Measurements from ENCODE around the gene TRPV2. TPM values are rescaled to one million over a fixed set of nuclear protein-coding genes. Genes with fewer than 3 reads are reported as not detected.

Gene TRPV2
- total and polyA plus RNA-seq, 9 of the 15 experiments (the other 6 are each of a cell fraction or from before 2014, with no cell fraction given) = 10.0 to 97.5 (median 30.3) TPM

DNA sequence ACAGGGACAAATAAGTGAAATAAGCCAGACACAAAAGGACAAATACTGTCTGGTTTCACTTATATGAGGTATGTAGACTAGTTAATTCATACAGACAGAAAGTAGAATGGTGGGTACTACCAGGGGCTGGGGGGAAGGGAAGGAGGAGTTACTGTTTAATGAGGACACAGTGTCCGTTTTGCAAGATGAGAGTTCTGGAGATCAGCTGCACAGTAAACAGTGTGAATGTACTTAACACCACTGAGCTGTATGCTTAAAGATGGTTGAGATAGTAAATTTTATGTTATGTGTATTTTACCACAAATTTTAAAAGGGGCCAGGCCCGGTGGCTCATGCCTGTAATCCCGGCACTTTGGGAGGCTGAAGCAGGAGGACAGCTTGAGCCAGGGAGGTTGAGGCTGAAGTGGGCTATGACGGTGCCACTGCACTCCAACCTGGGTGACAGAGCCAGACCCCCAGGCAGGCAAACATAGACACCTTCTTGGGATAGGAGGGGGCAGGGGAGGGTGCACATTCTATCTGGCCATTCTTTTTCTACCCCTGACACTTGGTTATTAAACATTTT, 53.1 kb downstream of the TRPV2 start:
- Histone ChIP-seq H2AFZ (ENCODE audit: low read depth, low read length) (no peak overlapping the region), H3K4me2 (ENCODE audit: insufficient read depth, low read length) (no peak overlapping the region), H3K27ac (ENCODE audit: extremely low read depth, low read depth, low read length) (no peak overlapping the region), H3K4me3 (no peak overlapping the region), H3K9me3 (replicated peaks; ENCODE audit: control insufficient read depth, insufficient read depth, low read depth, low read length) (no peaks in the 10 kb centered on the region), H3K9ac (ENCODE audit: insufficient read depth in 1 of 2, low read depth in 2 of 2, low read length in 2 of 2) (no peak overlapping the region), H3K9me1 (ENCODE audit: control insufficient read depth, insufficient read depth, low read length) (no peaks in the 10 kb centered on the region), H3K79me2 (ENCODE audit: control insufficient read depth, insufficient read depth, low read length) (no peaks in the 10 kb centered on the region), H3K4me1 (replicated peaks in 1 of 2; ENCODE audit: control insufficient read depth in 2 of 2, insufficient read depth in 2 of 2, low read length in 2 of 2) (no peaks in the 10 kb centered on the region; a peak in 1 of 5 replicates), H3K27me3 (ENCODE audit: control insufficient read depth in 2 of 2, insufficient read depth in 2 of 2, low read length in 2 of 2) (peaks cover 9 to 31% of the 10 kb centered on the region in 2 experiments; a peak in 4 of 5 replicates), H4K20me1 (replicated peaks; ENCODE audit: control insufficient read depth, insufficient read depth, low read length) (peaks cover 4% of the 10 kb centered on the region; the same call in 1 of the 2 replicates), H3K36me3 (ENCODE audit: control insufficient read depth, insufficient read depth, low read length) (no peaks in the 10 kb centered on the region)
- FAIRE-seq (no peak), DNase-seq (ENCODE audit: extremely low read depth in 1 of 4, low spot score in 3 of 4) (no peak), ATAC-seq (no peak)
- TF ChIP-seq NONO (IDR thresholded peaks at IDR 0.05; ENCODE audit: low read depth in 2 of 2, low read length in 1 of 2) (no peak), U2AF2 (optimal IDR thresholded peaks at IDR 0.05; ENCODE audit: low read depth, low read length) (no peak), SMARCE1 (IDR thresholded peaks at IDR 0.05) (no peak), ZNF76 (CRISPR knock-in tag; IDR thresholded peaks at IDR 0.05; ENCODE audit: borderline replicate concordance) (no peak), EGR1 (conservative IDR thresholded peaks at IDR 0.05) (no peak)
- TF ChIP-seq, protein P1, sequence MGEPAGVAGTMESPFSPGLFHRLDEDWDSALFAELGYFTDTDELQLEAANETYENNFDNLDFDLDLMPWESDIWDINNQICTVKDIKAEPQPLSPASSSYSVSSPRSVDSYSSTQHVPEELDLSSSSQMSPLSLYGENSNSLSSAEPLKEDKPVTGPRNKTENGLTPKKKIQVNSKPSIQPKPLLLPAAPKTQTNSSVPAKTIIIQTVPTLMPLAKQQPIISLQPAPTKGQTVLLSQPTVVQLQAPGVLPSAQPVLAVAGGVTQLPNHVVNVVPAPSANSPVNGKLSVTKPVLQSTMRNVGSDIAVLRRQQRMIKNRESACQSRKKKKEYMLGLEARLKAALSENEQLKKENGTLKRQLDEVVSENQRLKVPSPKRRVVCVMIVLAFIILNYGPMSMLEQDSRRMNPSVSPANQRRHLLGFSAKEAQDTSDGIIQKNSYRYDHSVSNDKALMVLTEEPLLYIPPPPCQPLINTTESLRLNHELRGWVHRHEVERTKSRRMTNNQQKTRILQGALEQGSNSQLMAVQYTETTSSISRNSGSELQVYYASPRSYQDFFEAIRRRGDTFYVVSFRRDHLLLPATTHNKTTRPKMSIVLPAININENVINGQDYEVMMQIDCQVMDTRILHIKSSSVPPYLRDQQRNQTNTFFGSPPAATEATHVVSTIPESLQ (CRISPR knock-in tag; IDR thresholded peaks at IDR 0.05) = no peak
- TF ChIP-seq, protein P2, sequence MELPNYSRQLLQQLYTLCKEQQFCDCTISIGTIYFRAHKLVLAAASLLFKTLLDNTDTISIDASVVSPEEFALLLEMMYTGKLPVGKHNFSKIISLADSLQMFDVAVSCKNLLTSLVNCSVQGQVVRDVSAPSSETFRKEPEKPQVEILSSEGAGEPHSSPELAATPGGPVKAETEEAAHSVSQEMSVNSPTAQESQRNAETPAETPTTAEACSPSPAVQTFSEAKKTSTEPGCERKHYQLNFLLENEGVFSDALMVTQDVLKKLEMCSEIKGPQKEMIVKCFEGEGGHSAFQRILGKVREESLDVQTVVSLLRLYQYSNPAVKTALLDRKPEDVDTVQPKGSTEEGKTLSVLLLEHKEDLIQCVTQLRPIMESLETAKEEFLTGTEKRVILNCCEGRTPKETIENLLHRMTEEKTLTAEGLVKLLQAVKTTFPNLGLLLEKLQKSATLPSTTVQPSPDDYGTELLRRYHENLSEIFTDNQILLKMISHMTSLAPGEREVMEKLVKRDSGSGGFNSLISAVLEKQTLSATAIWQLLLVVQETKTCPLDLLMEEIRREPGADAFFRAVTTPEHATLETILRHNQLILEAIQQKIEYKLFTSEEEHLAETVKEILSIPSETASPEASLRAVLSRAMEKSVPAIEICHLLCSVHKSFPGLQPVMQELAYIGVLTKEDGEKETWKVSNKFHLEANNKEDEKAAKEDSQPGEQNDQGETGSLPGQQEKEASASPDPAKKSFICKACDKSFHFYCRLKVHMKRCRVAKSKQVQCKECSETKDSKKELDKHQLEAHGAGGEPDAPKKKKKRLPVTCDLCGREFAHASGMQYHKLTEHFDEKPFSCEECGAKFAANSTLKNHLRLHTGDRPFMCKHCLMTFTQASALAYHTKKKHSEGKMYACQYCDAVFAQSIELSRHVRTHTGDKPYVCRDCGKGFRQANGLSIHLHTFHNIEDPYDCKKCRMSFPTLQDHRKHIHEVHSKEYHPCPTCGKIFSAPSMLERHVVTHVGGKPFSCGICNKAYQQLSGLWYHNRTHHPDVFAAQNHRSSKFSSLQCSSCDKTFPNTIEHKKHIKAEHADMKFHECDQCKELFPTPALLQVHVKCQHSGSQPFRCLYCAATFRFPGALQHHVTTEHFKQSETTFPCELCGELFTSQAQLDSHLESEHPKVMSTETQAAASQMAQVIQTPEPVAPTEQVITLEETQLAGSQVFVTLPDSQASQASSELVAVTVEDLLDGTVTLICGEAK (IDR thresholded peaks at IDR 0.05) = no peak
- TF ChIP-seq, protein P2 (CRISPR knock-in tag; IDR thresholded peaks at IDR 0.05) = no peak
- TF ChIP-seq, protein P3, sequence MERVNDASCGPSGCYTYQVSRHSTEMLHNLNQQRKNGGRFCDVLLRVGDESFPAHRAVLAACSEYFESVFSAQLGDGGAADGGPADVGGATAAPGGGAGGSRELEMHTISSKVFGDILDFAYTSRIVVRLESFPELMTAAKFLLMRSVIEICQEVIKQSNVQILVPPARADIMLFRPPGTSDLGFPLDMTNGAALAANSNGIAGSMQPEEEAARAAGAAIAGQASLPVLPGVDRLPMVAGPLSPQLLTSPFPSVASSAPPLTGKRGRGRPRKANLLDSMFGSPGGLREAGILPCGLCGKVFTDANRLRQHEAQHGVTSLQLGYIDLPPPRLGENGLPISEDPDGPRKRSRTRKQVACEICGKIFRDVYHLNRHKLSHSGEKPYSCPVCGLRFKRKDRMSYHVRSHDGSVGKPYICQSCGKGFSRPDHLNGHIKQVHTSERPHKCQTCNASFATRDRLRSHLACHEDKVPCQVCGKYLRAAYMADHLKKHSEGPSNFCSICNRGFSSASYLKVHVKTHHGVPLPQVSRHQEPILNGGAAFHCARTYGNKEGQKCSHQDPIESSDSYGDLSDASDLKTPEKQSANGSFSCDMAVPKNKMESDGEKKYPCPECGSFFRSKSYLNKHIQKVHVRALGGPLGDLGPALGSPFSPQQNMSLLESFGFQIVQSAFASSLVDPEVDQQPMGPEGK (CRISPR knock-in tag; IDR thresholded peaks at IDR 0.05; ENCODE audit: borderline replicate concordance) = no peak
- BruUV-seq (replicated peaks) = no TSS peak
- POLR2A ChIA-PET = no interaction called here
- WGBS (ENCODE audit: insufficient coverage, low coverage, missing lambda C conversion rate) = 8% methylated on average over 4 of the region's 4 CpGs
- intact Hi-C loops (cut with micrococcal nuclease) (no loop called here), in situ Hi-C loops (cut with MboI) (no loop called here)
- CTCF ChIA-PET (ENCODE audit: low intra/inter-chr PET ratio) = no interaction called here
